ENCODE results near the gene KCNT1.
A peak's percentile ranks its signal among the peaks of the same experiment; 100 is the strongest.

Gene KCNT1

DNA sequence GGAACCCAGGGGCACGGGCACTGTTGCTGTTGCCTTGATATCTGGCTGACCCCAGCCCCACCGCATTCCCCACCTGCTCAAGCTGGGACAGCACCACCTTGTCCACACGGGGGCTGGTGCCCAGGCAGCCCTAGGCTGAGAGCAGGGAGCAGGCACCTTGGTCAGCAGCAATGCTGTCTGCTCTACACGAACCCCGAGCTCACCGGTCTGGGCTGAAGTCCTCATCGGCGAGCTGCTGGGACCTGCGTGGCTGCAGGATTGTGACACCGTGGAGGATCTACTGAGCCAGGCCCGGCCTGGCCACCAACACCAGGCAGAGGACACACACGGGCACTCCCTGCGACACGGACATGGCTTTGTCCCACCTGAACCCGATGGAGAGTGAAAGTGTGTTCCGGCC lies 78.1 kb downstream of the KCNT1 start:
- Histone ChIP-seq H2BK12ac (ENCODE audit: low read length) (peak overlapping the region; percentile 49), H2AK5ac (ENCODE audit: low read depth, low read length) (peak overlapping the region; percentile 63), H3K36me3 (replicated peaks in 1 of 2; ENCODE audit: control insufficient read depth in 2 of 2, insufficient read depth in 2 of 2, low read length in 2 of 2) (no peaks in the 10 kb centered on the region), H4K91ac (ENCODE audit: low read depth, low read length, poor library complexity) (no peak overlapping the region), H3K79me1 (ENCODE audit: low read depth, low read length) (peaks cover 1% of the 10 kb centered on the region), H3K27me3 (ENCODE audit: control insufficient read depth in 3 of 3, insufficient read depth in 3 of 3, low read depth in 1 of 3, low read length in 3 of 3) (peaks cover 0 to 37% (median 0%) of the 10 kb centered on the region in 3 experiments), H2AFZ (ENCODE audit: low read length) (no peak overlapping the region), H2BK5ac (ENCODE audit: low read length) (peak overlapping the region; percentile 24), H4K8ac (ENCODE audit: low read depth, low read length) (no peak overlapping the region), H3K14ac (ENCODE audit: low read length) (no peak overlapping the region), H3K27ac (replicated peaks; ENCODE audit: low read length) (no peak overlapping the region), H2BK120ac (ENCODE audit: low read depth, low read length) (no peak overlapping the region), H3K4me3 (ENCODE audit: low read length in 2 of 2) (no peak overlapping the region), H2BK15ac (ENCODE audit: low read length) (peak overlapping the region; percentile 79), H3K18ac (ENCODE audit: low read length) (peak overlapping the region; percentile 64), H3K23ac (ENCODE audit: low read depth, low read length, poor library complexity) (peak overlapping the region; percentile 65), H3K9ac (ENCODE audit: low read depth, low read length, poor library complexity) (no peak overlapping the region), H3K4ac (ENCODE audit: low read length) (no peak overlapping the region), H3K9me3 (replicated peaks in 1 of 2; ENCODE audit: control insufficient read depth in 2 of 2, insufficient read depth in 1 of 2, low read depth in 1 of 2, low read length in 2 of 2) (no peaks in the 10 kb centered on the region), H3K4me2 (ENCODE audit: insufficient read depth, low read length, poor library complexity, severe bottlenecking) (no peak overlapping the region), H3K4me1 (ENCODE audit: control insufficient read depth in 2 of 2, insufficient read depth in 1 of 2, low read depth in 1 of 2, low read length in 2 of 2) (no peaks in the 10 kb centered on the region)
- no CpG with 5 or more reads among the region's 16 CpGs for WGBS, 2 donors (ENCODE audit: extremely low coverage in 2 of 2, insufficient read length in 2 of 2, insufficient replicate concordance in 1 of 2)
- DNase-seq (ENCODE audit: low spot score): no peak

DNA sequence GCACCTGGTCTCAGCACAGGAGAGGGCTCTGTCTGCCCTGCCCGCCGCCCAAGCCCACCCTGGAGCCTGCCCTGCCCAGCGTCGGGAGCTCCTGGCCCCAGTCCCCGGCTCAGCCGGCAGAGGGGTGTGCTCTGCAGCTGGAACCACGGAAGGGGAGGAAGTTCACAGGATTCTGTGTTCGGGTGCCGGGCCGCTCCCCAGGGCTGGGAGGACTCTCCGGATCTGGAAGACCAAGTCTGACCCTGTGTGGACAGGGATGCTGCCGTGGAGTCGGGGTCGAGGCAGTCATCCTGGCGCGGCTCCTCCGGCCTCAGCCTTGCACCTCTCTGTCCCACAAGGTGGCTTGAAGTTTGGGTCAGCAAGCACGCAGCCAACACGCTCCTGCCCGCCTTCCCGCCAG lies 78.6 kb downstream of the KCNT1 start:
- H3K9me3 ChIP-seq (replicated peaks in 1 of 2; ENCODE audit: control insufficient read depth in 2 of 2, insufficient read depth in 1 of 2, low read depth in 1 of 2, low read length in 2 of 2): no peaks in the 10 kb centered on the region
- H2AFZ ChIP-seq (ENCODE audit: low read length): no peak overlapping the region
- no peak overlapping the region for H4K8ac ChIP-seq (ENCODE audit: low read depth, low read length)
- peaks cover 1% of the 10 kb centered on the region for H3K79me1 ChIP-seq (ENCODE audit: low read depth, low read length)
- H2BK12ac ChIP-seq (ENCODE audit: low read length): no peak overlapping the region
- no peak for DNase-seq (ENCODE audit: low spot score)
- no peak overlapping the region for H3K9ac ChIP-seq (ENCODE audit: low read depth, low read length, poor library complexity)
- H3K4ac ChIP-seq (ENCODE audit: low read length): no peak overlapping the region
- H3K36me3 ChIP-seq (replicated peaks in 1 of 2; ENCODE audit: control insufficient read depth in 2 of 2, insufficient read depth in 2 of 2, low read length in 2 of 2): no peaks in the 10 kb centered on the region
- H3K14ac ChIP-seq (ENCODE audit: low read length): no peak overlapping the region
- no peak overlapping the region for H3K4me3 ChIP-seq (ENCODE audit: low read length in 2 of 2)
- no CpG with 5 or more reads among the region's 21 CpGs for WGBS, 2 donors (ENCODE audit: extremely low coverage in 2 of 2, insufficient read length in 2 of 2, insufficient replicate concordance in 1 of 2)
- H3K27ac ChIP-seq (replicated peaks; ENCODE audit: low read length): no peak overlapping the region
- H3K27me3 ChIP-seq (ENCODE audit: control insufficient read depth in 3 of 3, insufficient read depth in 3 of 3, low read depth in 1 of 3, low read length in 3 of 3): peaks cover 0 to 37% (median 0%) of the 10 kb centered on the region in 3 experiments
- H2BK15ac ChIP-seq (ENCODE audit: low read length): peak overlapping the region; percentile 79
- H2BK5ac ChIP-seq (ENCODE audit: low read length): no peak overlapping the region
- H4K91ac ChIP-seq (ENCODE audit: low read depth, low read length, poor library complexity): no peak overlapping the region
- H3K4me1 ChIP-seq (ENCODE audit: control insufficient read depth in 2 of 2, insufficient read depth in 1 of 2, low read depth in 1 of 2, low read length in 2 of 2): no peaks in the 10 kb centered on the region
- peak overlapping the region; percentile 76 for H3K18ac ChIP-seq (ENCODE audit: low read length)
- no peak overlapping the region for H3K23ac ChIP-seq (ENCODE audit: low read depth, low read length, poor library complexity)
- no peak overlapping the region for H3K4me2 ChIP-seq (ENCODE audit: insufficient read depth, low read length, poor library complexity, severe bottlenecking)
- peak overlapping the region; percentile 63 for H2AK5ac ChIP-seq (ENCODE audit: low read depth, low read length)
- H2BK120ac ChIP-seq (ENCODE audit: low read depth, low read length): no peak overlapping the region

DNA sequence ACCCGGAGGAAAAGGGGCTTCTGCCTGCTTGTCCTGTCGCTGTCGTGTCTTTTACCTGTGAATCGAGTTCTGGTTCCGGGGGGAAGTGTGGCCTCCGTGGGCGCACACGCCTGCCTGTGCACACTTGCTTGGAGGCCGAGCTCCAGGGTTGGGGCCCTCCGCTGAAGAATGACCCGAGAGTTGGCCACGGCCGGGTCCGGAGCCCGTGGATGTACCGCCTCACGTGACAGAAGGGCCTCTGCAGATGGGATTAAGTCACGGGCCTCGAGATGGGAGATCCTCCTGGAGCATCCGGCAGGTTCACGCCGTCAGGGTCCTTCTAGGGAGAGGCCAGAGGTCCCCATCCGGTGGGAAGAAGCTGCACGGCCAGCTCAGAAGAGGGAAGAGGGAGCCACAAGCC lies 81.0 kb downstream of the KCNT1 start:
- peaks cover 0 to 51% (median 0%) of the 10 kb centered on the region in 3 experiments for H3K27me3 ChIP-seq (ENCODE audit: control insufficient read depth in 3 of 3, insufficient read depth in 3 of 3, low read depth in 1 of 3, low read length in 3 of 3)
- H3K36me3 ChIP-seq (replicated peaks in 1 of 2; ENCODE audit: control insufficient read depth in 2 of 2, insufficient read depth in 2 of 2, low read length in 2 of 2): no peaks in the 10 kb centered on the region
- peaks cover 1% of the 10 kb centered on the region for H3K79me1 ChIP-seq (ENCODE audit: low read depth, low read length)
- H3K23ac ChIP-seq (ENCODE audit: low read depth, low read length, poor library complexity): no peak overlapping the region
- no peak overlapping the region for H2BK12ac ChIP-seq (ENCODE audit: low read length)
- H4K91ac ChIP-seq (ENCODE audit: low read depth, low read length, poor library complexity): no peak overlapping the region
- no CpG with 5 or more reads among the region's 24 CpGs for WGBS, 2 donors (ENCODE audit: extremely low coverage in 2 of 2, insufficient read length in 2 of 2, insufficient replicate concordance in 1 of 2)
- H4K8ac ChIP-seq (ENCODE audit: low read depth, low read length): no peak overlapping the region
- H2AK5ac ChIP-seq (ENCODE audit: low read depth, low read length): no peak overlapping the region
- H2AFZ ChIP-seq (ENCODE audit: low read length): no peak overlapping the region
- no peak overlapping the region for H3K4me2 ChIP-seq (ENCODE audit: insufficient read depth, low read length, poor library complexity, severe bottlenecking)
- H3K14ac ChIP-seq (ENCODE audit: low read length): no peak overlapping the region
- no peak overlapping the region for H3K4ac ChIP-seq (ENCODE audit: low read length)
- no peaks in the 10 kb centered on the region for H3K9me3 ChIP-seq (replicated peaks in 1 of 2; ENCODE audit: control insufficient read depth in 2 of 2, insufficient read depth in 1 of 2, low read depth in 1 of 2, low read length in 2 of 2)
- H2BK5ac ChIP-seq (ENCODE audit: low read length): peak overlapping the region; percentile 6
- no peak overlapping the region for H3K9ac ChIP-seq (ENCODE audit: low read depth, low read length, poor library complexity)
- H2BK120ac ChIP-seq (ENCODE audit: low read depth, low read length): no peak overlapping the region
- no peaks in the 10 kb centered on the region for H3K4me1 ChIP-seq (ENCODE audit: control insufficient read depth in 2 of 2, insufficient read depth in 1 of 2, low read depth in 1 of 2, low read length in 2 of 2)
- H3K27ac ChIP-seq (replicated peaks; ENCODE audit: low read length): no peak overlapping the region
- peak overlapping the region; percentile 64 for H3K18ac ChIP-seq (ENCODE audit: low read length)
- H2BK15ac ChIP-seq (ENCODE audit: low read length): no peak overlapping the region
- DNase-seq (ENCODE audit: low spot score): no peak
- H3K4me3 ChIP-seq (ENCODE audit: low read length in 2 of 2): no peak overlapping the region

DNA sequence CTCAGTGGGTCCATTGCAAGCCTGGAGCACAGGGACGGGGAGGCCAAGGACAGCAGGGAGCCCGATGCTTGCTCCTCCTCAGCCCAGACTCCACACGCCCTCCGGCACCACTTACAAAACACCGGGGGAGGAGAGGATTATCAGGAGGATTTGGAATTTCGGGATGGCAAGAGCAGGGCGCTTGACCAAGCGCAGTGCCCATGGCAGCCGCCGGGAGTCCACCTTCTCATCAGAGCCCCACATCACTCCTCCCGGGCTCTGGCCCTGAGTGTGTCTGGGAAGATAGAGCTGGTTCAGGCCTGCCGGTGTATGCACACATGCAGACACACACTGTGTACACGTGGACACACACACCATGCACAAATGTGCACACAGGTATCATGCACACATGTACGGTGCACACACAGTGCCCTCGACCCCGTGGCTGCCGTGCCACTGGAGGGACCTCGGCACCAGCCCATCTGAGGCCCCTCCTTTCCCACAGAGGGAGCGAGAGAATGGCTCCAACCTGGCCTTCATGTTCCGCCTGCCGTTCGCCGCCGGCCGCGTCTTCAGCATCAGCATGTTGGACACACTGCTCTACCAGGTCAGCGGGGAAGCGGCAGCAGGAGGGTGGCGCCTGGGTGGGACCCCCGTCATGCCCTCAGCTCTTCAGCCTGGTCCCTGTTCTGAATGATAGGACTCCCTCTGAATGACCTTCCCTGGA lies 81.7 kb downstream of the KCNT1 start:
- DNase-seq (ENCODE audit: low spot score): no peak
- Histone ChIP-seq H3K9me3 (replicated peaks in 1 of 2; ENCODE audit: control insufficient read depth in 2 of 2, insufficient read depth in 1 of 2, low read depth in 1 of 2, low read length in 2 of 2) (no peaks in the 10 kb centered on the region), H3K4ac (ENCODE audit: low read length) (no peak overlapping the region), H2BK12ac (ENCODE audit: low read length) (no peak overlapping the region), H2BK5ac (ENCODE audit: low read length) (peak overlapping the region; percentile 6), H3K4me1 (ENCODE audit: control insufficient read depth in 2 of 2, insufficient read depth in 1 of 2, low read depth in 1 of 2, low read length in 2 of 2) (no peaks in the 10 kb centered on the region), H3K4me2 (ENCODE audit: insufficient read depth, low read length, poor library complexity, severe bottlenecking) (no peak overlapping the region), H2BK120ac (ENCODE audit: low read depth, low read length) (no peak overlapping the region), H3K27ac (replicated peaks; ENCODE audit: low read length) (no peak overlapping the region), H4K91ac (ENCODE audit: low read depth, low read length, poor library complexity) (no peak overlapping the region), H3K27me3 (ENCODE audit: control insufficient read depth in 3 of 3, insufficient read depth in 3 of 3, low read depth in 1 of 3, low read length in 3 of 3) (peaks cover 0 to 58% (median 0%) of the 10 kb centered on the region in 3 experiments), H3K4me3 (ENCODE audit: low read length in 2 of 2) (no peak overlapping the region), H4K8ac (ENCODE audit: low read depth, low read length) (peak overlapping the region; percentile 98), H3K18ac (ENCODE audit: low read length) (peak overlapping the region; percentile 90), H3K9ac (ENCODE audit: low read depth, low read length, poor library complexity) (no peak overlapping the region), H3K23ac (ENCODE audit: low read depth, low read length, poor library complexity) (peak overlapping the region; percentile 73), H2AFZ (ENCODE audit: low read length) (no peak overlapping the region), H3K14ac (ENCODE audit: low read length) (peak overlapping the region; percentile 94), H2BK15ac (ENCODE audit: low read length) (no peak overlapping the region), H2AK5ac (ENCODE audit: low read depth, low read length) (peak overlapping the region; percentile 20), H3K36me3 (replicated peaks in 1 of 2; ENCODE audit: control insufficient read depth in 2 of 2, insufficient read depth in 2 of 2, low read length in 2 of 2) (no peaks in the 10 kb centered on the region), H3K79me1 (ENCODE audit: low read depth, low read length) (peaks cover 1% of the 10 kb centered on the region)
- no CpG with 5 or more reads among the region's 30 CpGs for WGBS, 2 donors (ENCODE audit: extremely low coverage in 2 of 2, insufficient read length in 2 of 2, insufficient replicate concordance in 1 of 2)
